ENCODE measurements around the gene MSL1.

The MSL1 gene

DNA sequence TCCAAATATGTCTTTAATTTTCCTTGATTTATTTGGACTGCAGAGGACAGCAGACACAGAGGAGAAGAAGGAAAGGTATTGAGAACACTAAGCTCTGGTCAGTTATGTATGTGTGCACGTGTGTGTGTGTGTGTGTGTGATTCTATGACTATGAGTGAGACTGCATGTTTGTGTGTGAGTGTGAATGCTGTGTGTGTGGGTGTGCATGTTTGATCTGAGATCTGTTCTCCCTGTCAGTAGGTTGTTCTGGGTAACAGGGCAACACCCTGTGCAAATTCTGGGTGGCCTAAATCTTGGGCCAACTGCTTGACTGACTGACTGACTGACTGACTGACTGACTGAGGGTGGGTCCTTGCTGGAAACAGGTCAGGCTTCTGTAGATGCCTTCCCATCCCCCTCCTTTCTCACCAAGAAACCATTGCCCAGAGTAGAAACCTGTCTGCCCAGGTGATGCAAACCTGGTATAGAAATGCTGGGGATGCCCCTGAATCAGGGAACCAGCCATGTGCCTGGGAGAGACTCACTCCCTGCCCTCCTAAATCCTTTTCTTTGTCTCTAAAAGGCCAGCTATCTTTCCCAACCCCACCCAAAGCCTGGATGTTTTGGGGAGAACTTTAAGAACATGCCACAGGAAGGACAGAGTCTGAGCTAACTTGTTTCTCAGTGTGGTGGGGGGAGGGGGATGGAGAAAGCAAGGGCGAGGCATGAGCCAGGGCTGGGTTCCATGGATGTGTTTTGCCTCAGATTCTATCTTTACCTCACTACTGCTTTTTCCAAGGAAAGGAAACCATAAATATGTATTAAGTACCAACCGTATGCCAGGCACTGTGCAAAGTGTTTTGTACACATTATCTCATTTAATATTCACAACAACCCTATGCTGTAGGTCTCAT, 16.9 kb upstream of the MSL1 start:
- no peak for DNase-seq (ENCODE audit: low read depth in 3 of 3, low spot score in 1 of 3)

DNA sequence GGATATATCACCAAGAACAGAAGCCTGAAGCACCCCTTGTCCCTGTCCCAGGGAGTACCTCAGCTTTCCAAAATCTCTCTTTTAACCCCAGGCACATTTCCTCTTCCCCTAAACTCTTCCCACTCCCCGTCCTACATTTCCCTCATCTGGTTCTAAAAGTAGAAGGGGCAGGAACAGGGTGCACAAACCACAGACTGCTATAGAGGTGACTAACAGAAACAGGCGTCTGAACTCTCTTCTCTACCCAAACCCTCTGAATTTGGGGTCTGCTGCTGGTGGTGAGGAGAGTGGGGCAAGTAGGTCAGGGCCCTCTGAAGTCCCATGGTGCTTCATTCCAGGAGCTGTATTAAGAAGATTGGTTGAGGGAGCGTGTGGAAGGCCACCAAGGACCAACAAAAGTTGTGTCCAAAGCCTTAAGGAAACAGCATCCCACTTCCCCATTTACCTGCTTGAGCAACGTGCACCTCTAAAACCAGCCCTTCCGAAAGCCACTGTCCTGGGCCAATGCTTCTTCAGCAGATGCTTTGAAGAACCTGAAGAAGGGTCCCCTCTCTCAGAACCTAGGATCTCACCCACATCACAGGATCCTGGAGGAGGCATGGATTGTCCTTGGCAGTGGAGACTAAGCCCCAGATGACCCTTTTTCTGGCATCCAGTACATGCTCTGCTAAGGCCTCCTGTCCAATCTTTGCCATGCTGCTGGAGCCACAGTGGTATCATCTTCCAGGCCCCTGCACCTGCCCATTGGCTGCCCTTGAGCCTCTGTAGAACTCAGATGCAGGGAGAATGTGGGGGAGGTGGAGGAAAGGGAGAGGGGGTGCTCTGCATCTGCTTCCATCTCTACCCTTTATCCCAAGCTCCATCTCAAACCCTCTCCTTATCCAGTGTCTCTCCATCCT, 15.7 kb upstream of the MSL1 start:
- no peak for DNase-seq (ENCODE audit: low read depth in 3 of 3, low spot score in 1 of 3)

DNA sequence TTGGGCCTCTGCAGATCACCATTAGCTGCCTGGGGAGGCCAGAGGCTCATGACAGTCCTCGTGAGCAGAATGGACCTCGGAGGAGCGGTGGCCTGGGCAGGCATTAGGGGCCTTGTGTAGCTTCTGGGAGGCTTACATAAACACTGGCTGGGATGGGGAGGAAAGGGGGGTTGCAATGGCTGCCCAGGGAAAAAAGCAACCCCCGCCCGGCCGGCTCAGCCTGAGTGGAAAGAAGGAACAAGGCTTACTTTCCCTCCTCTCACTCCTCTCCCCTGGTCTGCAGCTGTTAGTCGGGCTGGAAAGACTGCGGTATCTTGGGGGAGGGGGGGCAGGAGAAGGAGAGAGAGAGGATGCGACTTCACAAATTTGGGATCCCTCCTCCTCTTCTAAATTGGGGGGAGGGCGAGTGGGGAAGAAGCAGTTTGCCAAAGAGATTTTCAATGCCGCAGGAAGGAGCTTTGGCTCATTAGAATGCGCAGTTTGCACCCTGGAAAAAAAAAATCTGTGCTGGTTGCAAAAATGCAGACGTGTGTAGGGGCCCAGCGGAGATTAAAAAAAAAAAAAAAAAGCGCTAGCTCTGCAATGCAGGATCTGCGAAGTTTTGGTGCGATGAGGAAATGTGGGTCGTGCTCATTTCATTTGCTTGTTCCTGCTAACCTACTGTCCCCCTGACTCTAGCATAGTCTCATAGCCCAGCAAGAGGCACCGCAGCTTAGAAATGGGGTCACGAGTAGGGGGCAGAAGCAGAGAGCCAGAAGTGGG, 14.8 kb upstream of the MSL1 start:
- no peak for DNase-seq (ENCODE audit: low read depth in 3 of 3, low spot score in 1 of 3)

DNA sequence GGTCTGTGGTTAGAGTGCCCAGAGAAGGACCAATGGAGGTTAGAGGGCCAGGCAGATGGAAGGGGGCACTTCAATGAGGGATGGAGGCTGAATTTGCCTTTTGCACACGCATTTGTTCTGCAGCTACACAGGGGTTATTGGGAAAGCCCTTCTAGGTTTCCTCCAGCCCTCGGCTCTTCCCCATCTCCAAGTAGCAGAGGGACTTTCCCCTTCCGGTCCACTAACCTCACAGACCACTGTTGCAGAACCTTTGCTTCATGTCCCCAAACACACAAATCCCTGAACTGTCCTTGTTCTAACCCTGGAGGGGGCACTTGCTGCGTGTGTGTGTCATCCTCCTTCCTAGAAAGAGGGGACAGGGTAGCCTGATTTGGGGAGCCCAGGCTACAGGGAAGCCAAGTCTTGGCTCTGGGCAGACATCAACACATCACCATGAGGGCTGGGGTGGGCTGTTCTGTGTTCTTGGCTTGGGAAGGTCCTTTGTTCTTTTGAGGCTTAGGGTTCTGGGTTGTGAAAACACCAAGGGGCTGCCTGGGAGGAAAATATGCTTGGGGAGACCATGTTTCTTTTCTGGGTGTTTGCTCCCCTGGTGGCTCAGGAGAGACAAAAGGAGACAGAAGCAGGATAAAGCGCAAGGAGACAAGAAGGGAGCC, 14.1 kb upstream of the MSL1 start:
- DNase-seq (ENCODE audit: low read depth in 3 of 3, low spot score in 1 of 3) = no peak

DNA sequence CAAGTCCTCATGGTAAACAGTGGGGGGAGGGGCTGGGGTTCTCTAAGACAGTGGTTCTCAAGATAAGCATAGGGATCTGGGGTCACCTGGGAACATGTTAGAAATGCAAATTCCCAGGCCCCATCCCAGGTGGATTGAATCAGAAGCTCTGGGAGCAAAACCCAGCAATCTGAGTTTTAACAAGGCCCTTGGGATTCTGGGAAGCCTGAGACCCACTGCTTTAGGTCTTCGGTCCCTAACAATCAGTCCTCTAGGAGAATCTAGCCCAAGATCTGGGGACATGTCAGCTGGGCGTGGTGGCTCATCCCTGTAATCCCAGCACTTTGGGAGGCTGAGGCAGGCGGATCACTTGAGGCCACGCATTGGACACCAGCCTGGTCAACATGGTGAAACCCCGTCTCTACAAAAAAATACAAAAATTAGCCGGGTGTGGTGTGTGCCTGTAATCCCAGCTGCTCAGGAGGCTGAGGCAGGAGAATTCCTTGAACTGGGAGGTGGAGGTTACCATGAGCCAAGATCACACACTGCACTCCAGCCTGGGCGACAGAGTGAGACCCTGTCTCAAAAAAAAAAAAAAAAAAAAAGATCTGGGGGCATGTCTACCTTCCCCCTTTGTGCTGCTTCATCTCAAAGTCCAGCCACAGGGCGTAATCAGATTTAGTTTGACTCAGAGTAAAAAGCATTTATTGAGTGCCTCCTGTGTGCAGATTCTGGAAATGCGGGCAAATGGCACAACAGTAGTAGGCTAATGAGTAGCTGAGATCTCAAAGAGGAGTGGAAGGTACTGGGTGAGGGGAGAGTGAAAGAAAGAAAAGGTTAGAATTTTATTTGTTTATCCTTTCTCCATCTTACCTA, 12.6 kb upstream of the MSL1 start:
- no peak for DNase-seq (ENCODE audit: low read depth in 3 of 3, low spot score in 1 of 3)

DNA sequence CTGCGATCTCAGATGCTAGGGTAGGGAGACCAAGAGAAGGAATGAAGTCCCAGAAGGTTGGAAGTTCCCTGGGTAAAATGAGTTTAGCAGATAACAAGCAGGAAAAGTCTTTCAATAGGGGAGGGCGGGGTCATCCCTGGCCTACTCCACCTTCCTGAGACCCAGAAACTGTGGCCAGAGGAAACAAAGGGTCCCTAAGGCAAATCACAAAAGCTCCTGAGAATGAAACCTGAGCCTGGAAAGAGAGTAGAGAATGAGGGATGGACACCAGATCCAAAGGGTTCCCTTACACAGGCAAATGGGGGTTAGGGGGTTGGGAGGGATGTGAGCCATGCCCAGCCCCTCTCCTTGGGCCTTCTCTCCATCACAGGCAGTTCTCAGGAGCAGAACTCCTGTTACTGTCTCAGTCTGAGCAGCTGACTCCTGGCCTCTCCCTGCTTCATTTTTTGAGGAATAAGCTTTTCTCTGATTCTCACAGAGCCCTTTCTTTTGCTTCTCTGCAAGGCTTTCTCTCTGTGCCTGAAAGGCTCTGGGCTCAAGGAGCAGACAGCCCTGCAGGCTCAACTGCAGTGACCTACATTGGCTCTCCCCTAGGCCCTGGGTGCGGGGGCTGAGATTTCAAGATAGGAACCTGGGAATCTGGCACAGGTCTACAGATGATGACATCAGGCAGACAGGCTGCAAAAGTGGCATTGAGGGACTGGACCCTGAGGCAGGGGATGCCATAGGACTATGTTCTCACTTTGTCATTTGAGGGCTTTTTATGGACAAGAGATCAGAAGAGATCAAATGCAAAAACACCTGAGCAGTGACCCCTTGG, 11.5 kb upstream of the MSL1 start:
- DNase-seq (ENCODE audit: low read depth in 3 of 3, low spot score in 1 of 3) = no peak

DNA sequence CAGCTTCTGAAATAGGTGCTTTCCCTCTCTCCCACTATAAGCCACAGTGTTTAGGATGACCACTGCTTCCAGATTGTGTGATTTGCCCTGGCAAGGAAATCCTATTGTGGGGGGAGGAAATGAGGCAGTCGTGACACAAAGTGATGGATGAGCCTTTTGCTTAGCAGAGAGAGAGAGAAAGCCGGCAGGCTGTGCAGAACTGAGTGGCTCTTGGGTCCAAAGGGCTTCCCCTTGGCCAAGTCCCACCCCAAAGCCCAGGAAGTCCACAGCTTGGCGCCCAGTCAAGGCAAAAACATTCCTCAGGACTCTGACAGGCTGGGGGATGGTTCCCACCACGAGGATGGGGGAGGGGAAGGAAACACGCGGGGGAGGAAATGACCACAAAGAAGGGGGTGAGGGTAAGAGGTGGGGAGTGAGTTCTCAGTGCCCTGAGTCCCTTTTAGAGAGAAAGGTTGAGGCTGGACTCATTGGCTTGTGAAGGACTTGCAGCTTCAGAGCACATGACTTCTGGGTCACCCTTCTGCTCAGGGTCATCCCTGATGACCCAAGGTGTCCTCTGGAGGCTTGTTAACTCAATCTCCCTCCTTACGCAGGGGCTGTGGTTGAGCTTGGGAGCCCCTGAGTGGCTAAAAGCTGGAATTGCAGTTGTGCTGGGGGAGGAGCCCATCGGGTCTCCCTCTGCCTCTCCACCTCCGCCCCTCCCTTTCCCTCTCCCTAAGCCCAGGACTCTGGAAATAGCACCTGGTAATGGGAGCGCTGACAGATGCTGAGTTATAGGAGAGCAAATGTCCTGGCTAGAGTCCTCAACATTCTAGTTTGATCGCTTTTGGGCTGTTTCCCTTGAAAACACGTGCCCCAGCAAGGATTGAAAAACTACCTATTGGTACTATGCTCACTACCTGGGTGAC, 10.3 kb upstream of the MSL1 start:
- DNase-seq (ENCODE audit: low read depth in 3 of 3, low spot score in 1 of 3) = peak in 1 of 3 donors; percentile 28

DNA sequence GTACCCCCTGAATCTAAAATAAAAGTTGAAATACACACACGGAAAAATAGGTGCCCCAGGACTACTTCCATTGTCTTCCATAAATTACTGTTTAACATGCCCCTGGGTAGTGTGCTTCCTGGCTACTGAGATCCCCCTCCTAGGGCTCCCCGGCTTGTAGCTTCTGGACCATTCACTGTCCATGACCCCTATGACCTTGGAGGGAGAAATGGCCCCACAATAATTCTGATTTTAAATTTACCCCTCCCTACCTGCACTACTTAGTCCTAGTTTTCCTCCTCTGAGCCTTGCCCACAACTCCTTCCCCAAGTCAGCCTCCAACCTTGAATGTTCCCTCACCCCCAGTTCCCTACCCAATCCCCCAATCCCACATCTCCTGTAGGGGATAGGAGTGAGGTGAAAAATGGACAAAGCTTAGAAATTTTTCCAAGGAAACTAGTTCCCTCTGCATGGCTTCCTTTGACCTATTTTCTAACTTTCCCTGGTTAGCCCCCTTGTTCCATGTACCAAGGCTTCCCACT, 9.5 kb upstream of the MSL1 start:
- no peak for DNase-seq (ENCODE audit: low read depth in 3 of 3, low spot score in 1 of 3)

DNA sequence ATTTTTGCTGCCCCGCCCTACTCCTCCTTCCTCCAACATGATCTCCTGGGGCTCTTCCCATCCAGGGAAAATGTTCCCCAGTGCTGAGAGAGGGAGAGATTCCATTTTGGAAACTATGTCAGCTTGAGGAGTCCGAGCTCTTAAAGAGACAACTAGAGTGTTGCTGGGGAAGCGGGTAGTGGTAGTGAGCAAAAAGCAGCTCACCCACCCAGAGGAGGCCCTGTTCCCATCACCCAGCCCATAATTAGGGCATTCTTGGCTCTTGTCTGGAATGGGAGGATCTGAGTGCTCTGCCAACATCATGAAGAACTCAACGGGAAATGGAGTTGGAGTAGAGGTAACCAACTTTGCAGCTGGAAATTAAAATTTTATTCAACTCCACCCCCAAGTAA, 9.1 kb upstream of the MSL1 start:
- no peak for DNase-seq (ENCODE audit: low read depth in 3 of 3, low spot score in 1 of 3)

DNA sequence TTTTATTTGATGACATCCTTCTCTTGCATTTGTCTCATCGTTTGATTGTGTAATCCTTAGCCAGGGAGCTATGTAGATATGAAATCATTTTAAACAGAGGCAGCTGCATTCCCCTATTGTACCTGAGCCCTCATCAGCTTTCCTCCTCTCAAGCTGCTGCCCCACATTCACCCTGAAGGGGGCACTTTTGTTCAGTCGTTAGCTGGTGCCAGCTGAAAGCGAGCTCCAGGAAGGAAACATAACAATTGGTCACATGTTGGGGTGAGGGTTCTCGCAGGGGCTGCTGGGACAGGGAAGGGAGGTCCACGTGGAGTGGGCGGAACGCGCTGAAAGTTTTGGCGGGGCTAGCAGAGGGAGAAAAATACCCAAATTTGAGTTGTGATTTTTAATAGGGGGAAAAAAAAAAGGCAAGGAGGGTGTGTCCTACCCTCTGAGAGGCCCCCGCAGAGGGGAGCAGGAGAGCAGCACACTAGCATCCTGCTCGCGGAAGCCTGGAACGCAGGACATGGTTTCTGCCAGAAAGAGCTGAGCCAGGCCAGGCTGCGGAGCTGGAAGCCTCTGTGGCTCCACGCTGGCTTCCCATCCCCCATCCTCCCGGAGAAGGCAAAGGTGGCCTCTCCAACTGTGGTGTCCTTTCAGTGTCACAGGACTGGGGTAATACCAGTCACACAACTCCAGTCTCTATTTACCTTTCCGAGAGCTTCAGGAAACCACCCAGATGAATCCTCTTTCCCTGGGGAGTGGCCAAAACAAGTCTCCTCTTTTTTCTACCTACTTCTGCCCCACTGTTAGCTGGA, 8.5 kb upstream of the MSL1 start:
- peak; percentile 80 to 85 (median 84) for DNase-seq (ENCODE audit: low read depth in 3 of 3, low spot score in 1 of 3)

DNA sequence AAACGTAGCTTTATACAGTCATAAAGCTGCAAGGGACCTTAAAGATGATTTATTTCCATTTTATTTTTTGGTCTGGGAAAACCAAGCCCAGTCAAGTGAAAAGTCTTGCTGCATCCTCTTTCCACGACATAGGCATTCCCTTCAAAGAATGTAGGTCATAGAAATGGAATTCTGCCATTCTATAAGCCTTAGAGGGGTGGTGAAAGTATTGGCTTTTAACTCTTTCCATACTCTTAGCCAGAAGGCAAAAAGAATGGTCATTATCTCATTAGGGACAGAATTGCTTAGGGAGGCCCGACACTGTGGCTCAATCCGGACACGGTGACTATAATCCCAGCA, 7.9 kb upstream of the MSL1 start:
- no peak for DNase-seq (ENCODE audit: low read depth in 3 of 3, low spot score in 1 of 3)

DNA sequence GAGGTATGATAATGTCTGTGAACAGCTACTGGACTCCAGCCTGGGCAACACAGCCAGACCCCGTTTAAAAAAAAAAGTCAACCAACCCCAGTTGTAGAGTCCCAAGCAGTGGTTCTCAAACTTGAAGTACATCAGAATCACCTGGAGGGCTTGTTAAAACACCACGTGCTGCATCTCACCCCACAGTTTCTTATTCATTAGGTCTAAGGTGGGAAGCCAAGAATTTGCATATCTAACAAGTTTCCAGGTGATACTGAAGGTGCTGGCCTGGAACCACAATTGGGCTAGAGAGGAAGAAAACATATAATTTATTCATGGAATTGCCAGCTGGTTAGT, 6.7 kb upstream of the MSL1 start:
- no peak for DNase-seq (ENCODE audit: low read depth in 3 of 3, low spot score in 1 of 3)

DNA sequence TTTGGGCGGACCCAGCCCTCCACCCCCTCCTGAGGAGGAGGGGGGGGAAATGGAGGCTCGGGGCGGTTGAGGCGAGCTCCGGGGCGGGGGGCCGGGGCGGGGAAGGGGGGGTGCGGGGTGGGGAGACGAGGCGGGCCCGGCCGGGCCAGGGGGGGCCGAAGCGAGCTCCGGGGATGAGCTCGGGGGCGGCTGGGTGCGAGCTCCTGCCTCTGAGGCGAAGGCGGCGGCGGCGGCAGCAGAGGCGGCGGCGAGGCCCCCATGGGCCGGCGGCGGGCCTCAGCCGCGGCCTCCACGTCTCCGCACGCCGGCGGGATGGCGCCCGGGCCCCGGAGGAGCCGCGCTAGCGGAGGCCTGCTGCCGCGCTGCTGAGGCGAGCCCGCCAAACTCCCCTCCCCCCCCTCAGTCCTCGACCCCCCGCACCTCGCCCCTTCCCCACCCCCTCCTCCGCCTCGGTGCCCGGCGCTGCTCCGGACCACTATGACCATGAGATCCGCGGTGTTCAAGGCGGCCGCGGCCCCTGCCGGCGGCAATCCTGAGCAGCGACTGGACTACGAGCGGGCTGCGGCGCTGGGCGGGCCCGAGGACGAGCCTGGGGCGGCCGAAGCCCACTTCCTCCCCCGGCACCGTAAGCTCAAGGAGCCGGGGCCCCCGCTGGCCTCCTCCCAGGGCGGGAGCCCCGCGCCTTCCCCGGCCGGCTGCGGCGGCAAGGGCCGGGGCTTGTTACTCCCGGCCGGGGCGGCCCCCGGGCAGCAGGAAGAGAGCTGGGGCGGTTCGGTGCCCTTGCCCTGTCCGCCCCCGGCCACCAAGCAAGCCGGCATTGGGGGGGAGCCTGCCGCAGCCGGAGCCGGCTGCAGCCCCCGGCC, 596 bp downstream of the MSL1 start:
- DNase-seq (ENCODE audit: low read depth in 3 of 3, low spot score in 1 of 3) = no peak

DNA sequence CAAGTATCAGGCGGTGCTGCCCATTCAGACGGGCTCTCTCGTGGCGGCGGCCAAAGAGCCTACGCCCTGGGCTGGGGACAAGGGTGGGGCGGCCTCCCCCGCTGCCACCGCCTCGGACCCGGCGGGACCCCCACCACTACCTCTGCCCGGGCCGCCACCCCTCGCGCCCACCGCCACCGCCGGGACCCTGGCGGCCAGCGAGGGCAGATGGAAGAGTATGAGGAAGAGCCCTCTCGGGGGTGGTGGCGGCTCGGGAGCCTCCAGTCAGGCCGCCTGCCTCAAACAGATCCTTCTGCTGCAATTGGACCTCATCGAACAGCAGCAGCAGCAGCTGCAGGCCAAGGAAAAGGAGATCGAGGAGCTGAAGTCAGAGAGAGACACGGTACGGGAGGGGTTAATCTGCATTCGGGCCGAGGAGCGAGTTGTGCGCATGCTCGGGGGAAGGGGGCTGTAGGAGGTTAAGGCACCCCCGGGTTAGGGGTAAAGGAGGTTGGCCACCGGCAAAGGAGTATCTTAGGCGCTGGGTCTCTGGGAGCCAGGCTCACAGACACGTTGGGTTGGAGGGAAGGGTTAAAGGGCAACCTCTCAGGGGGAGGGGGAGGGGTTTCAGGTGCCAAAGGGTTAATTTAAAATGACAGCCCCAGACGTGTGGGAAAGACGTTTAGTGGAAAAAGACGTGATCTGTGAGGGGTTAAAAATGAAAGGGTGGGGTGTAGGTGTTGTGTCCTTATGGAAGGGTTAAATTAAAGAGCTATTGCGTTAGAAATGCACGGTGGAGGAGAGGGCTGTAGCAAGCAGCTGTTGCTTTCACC, 1.4 kb downstream of the MSL1 start:
- DNase-seq (ENCODE audit: low read depth in 3 of 3, low spot score in 1 of 3) = peak in 1 of 3 donors; percentile 40

DNA sequence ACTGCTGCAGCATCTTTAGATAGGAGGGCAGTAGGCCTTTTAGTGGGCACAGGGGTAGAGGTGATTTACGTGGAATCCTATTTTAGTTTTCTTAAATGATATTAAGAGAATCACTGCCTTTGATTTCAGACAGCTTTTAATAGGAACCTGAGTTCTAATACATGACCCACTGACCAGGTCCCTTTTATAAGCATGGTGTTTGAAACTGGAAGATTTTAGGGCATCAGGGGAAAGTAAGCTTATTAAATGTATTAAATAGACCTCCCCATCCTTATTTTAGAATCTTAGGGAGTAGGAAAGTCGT, 2.0 kb downstream of the MSL1 start:
- DNase-seq (ENCODE audit: low read depth in 3 of 3, low spot score in 1 of 3) = no peak
